Glutamatergic neuron (in vitro differentiated cells): Measurements from ENCODE around the gene FHOD3. TPM values are rescaled to one million over a fixed set of nuclear protein-coding genes. Genes with fewer than 3 reads are reported as not detected.

Source experiments
- DNase-seq: peaks from one replicate; pipeline ENCODE4 v3.0.0; 2022
- H3K27ac Mint-ChIP-seq: one replicate; pipeline ENCODE4 v1.8.0; 2020; ENCODE audit warnings: mild to moderate bottlenecking, mixed read lengths, inconsistent platforms; ENCODE audit not compliant: unreplicated experiment
- H3K27me3 Mint-ChIP-seq: one replicate; pipeline ENCODE4 v1.8.0; 2020; ENCODE audit warnings: mild to moderate bottlenecking, moderate library complexity, mixed read lengths, inconsistent platforms; ENCODE audit not compliant: unreplicated experiment
- H3K36me3 Mint-ChIP-seq: one replicate; pipeline ENCODE4 v1.8.0; 2020; ENCODE audit warnings: mild to moderate bottlenecking, mixed read lengths, inconsistent platforms; ENCODE audit not compliant: unreplicated experiment
- H3K4me1 Mint-ChIP-seq: one replicate; pipeline ENCODE4 v1.8.0; 2020; ENCODE audit warnings: mild to moderate bottlenecking, low read depth, mixed read lengths, inconsistent platforms; ENCODE audit not compliant: unreplicated experiment
- H3K4me3 Mint-ChIP-seq: one replicate; pipeline ENCODE4 v1.8.0; 2020; ENCODE audit warnings: mild to moderate bottlenecking, mixed read lengths, inconsistent platforms; ENCODE audit not compliant: unreplicated experiment
- H3K9me3 Mint-ChIP-seq: one replicate; pipeline ENCODE4 v1.8.0; 2020; ENCODE audit warnings: mild to moderate bottlenecking, moderate library complexity, mixed read lengths, inconsistent platforms; ENCODE audit not compliant: unreplicated experiment
- CTCF ChIP-seq: fragments of 200-600 bp; sonication (generic); IDR thresholded peaks from one replicate; pipeline ENCODE4 v1.5.0; 2021; ENCODE audit not compliant: partially characterized antibody, unreplicated experiment
- total RNA-seq: library from RNA; stranded (reverse); fragmentation: NEBNext Ultra II Directional; extraction: Animal tissue kit (Norgen Biotek cat#: 25700); gene quantifications from one replicate; pipeline ENCODE4 v1.2.1, GENCODE V29; 2021; ENCODE audit not compliant: unreplicated experiment

The FHOD3 gene
- total RNA-seq, 1 donor from 2014 or later = 21.2 TPM

GRCh38 chr18:36613810-36614209 lies 316.3 kb downstream of the FHOD3 start:
- H3K27ac Mint-ChIP-seq = no peak overlapping the region
- no peak for DNase-seq
- H3K27me3 Mint-ChIP-seq = peaks cover 2% of the 10 kb centered on the region
- no peak for TF ChIP-seq CTCF
- H3K4me3 Mint-ChIP-seq = no peak overlapping the region
- H3K9me3 Mint-ChIP-seq = no peaks in the 10 kb centered on the region
- no peaks in the 10 kb centered on the region for H3K36me3 Mint-ChIP-seq
- no peaks in the 10 kb centered on the region for H3K4me1 Mint-ChIP-seq

GRCh38 chr18:36620788-36621187 lies 323.3 kb downstream of the FHOD3 start:
- no peak for TF ChIP-seq CTCF
- H3K27me3 Mint-ChIP-seq = peaks cover 2% of the 10 kb centered on the region
- H3K4me1 Mint-ChIP-seq = no peaks in the 10 kb centered on the region
- H3K27ac Mint-ChIP-seq = no peak overlapping the region
- no peak overlapping the region for H3K4me3 Mint-ChIP-seq
- H3K9me3 Mint-ChIP-seq = no peaks in the 10 kb centered on the region
- H3K36me3 Mint-ChIP-seq = peaks cover 3% of the 10 kb centered on the region
- DNase-seq = no peak

- no peak overlapping the region for H3K27ac Mint-ChIP-seq
- DNase-seq = no peak
Measured at GRCh38 chr18:36622610-36623009, 325.1 kb downstream of the FHOD3 start.

GRCh38 chr18:36623091-36623490 lies 325.6 kb downstream of the FHOD3 start:
- Mint-ChIP-seq H3K4me3 (no peak overlapping the region), H3K27ac (no peak overlapping the region), H3K27me3 (no peaks in the 10 kb centered on the region), H3K4me1 (no peaks in the 10 kb centered on the region), H3K9me3 (no peaks in the 10 kb centered on the region), H3K36me3 (peaks cover 3% of the 10 kb centered on the region)
- TF ChIP-seq CTCF = no peak
- no peak for DNase-seq

More at GRCh38 chr18:36622610-36623009, 325.1 kb downstream of the FHOD3 start:
- Mint-ChIP-seq H3K36me3 (peaks cover 3% of the 10 kb centered on the region), H3K27me3 (no peaks in the 10 kb centered on the region), H3K4me3 (no peak overlapping the region), H3K4me1 (no peaks in the 10 kb centered on the region), H3K9me3 (no peaks in the 10 kb centered on the region)
- TF ChIP-seq CTCF = no peak

- Mint-ChIP-seq H3K27me3 (no peaks in the 10 kb centered on the region), H3K27ac (no peak overlapping the region), H3K9me3 (no peaks in the 10 kb centered on the region), H3K4me3 (no peak overlapping the region), H3K4me1 (no peaks in the 10 kb centered on the region), H3K36me3 (peaks cover 3% of the 10 kb centered on the region)
- no peak for TF ChIP-seq CTCF
- no peak for DNase-seq
Measured at GRCh38 chr18:36623681-36624190, 326.2 kb downstream of the FHOD3 start.
